DND-41 (cell line): ENCODE measurements around the gene MYOM3.

ENCODE experiments used
- EZH2 ChIP-seq: IDR thresholded peaks from 3 replicates; pipeline ENCODE4 v1.6.1; 2012; ENCODE audit warnings: borderline replicate concordance, low read depth, mild to moderate bottlenecking, moderate library complexity, low read length, inconsistent platforms; ENCODE audit not compliant: severe bottlenecking
- TF ChIP-seq, protein P1 (sequence below): IDR thresholded peaks from 2 replicates; pipeline ENCODE4 v1.5.1; 2012; ENCODE audit warnings: borderline replicate concordance, low read length, moderate library complexity, mild to moderate bottlenecking; ENCODE audit not compliant: poor library complexity, severe bottlenecking; ENCODE audit errors: extremely low read depth

DNA sequence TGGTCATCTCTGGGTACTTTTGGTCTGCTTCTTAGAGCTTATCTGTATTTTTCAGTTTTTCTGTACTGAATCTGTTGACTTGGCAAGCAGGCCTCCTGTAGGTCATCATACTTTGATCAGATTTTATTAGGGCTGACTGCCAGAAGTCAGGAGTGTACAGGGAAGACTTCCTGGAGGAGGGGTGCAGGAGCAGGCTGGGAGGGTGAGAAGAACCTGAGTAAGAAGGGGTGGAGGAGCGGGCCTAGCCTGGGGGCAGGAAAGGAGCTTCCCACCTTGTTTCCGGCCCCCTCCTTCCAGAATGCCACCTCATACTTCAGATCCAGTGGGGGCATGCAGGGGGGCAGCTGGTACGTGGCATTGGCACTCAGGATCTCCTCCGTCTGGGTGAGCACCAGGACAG, 49.3 kb upstream of the MYOM3 start:
- TF ChIP-seq, protein P1, sequence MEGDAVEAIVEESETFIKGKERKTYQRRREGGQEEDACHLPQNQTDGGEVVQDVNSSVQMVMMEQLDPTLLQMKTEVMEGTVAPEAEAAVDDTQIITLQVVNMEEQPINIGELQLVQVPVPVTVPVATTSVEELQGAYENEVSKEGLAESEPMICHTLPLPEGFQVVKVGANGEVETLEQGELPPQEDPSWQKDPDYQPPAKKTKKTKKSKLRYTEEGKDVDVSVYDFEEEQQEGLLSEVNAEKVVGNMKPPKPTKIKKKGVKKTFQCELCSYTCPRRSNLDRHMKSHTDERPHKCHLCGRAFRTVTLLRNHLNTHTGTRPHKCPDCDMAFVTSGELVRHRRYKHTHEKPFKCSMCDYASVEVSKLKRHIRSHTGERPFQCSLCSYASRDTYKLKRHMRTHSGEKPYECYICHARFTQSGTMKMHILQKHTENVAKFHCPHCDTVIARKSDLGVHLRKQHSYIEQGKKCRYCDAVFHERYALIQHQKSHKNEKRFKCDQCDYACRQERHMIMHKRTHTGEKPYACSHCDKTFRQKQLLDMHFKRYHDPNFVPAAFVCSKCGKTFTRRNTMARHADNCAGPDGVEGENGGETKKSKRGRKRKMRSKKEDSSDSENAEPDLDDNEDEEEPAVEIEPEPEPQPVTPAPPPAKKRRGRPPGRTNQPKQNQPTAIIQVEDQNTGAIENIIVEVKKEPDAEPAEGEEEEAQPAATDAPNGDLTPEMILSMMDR, result no peak
- no peak for TF ChIP-seq EZH2
